K562 (cell line): Measurements from ENCODE around the gene TM2D3. TPM values are rescaled to one million over a fixed set of nuclear protein-coding genes. Genes with fewer than 3 reads are reported as not detected.

Experiments
- ATAC-seq: fragments of 200-7000 bp; cut with Tn5 transposase; 3 replicates; pipeline ENCODE4 v1.9.1; 2020; ENCODE audit warnings: moderate library complexity
- BruUV-seq: library from RNA; stranded (reverse); fragments of 400-500 nt; replicated peaks from 2 replicates; lab custom pipeline; 2021; lab: Mats Ljungman, UMichigan
- CTCF ChIA-PET: fragments of 300-600 bp; formaldehyde crosslinking; extraction: SDS; loops from one replicate; lab custom pipeline; 2021; ENCODE audit warnings: low intra/inter-chr PET ratio; lab: Yijun Ruan, JAX
- POLR2A ChIA-PET: fragments of 300-600, 350-650 bp; sonication (Branson Sonifier 250); formaldehyde crosslinking; extraction: SDS; loops from one replicate; lab custom pipeline; 2021; ENCODE audit warnings: antibody characterized with exemption, inconsistent platforms; lab: Yijun Ruan, JAX
- DNase-seq, 4 experiments: peaks; one replicate each; pipeline versions ENCODE4 v3.0.0 to v3.0.0-alpha.2; 2011 to 2018; ENCODE audit warnings: low spot score in 3 of 4, mixed read lengths in 3 of 4; ENCODE audit errors: extremely low read depth in 1 of 4
- FAIRE-seq: peaks from 2 replicates; lab custom pipeline; 2011; peaks lifted over from hg19 to GRCh38; lab: Jason Lieb, UNC
- H2AFZ ChIP-seq: 2 replicates; pipeline ENCODE4 v1.6.0; 2011; ENCODE audit warnings: low read depth, low read length, control low read depth, inconsistent platforms
- H3K27ac ChIP-seq: fragments of 200-600 bp; 3 replicates; pipeline ENCODE4 v1.8.0; 2011; ENCODE audit warnings: low read depth, mild to moderate bottlenecking, control low read depth, inconsistent platforms, low read length, moderate library complexity, mixed read lengths; ENCODE audit errors: extremely low read depth
- H3K27me3 ChIP-seq, 2 experiments: fragments of 300-600 bp in 1 of 2; 2 replicates in 1 of 2; 3 replicates in 1 of 2; pipeline versions ENCODE4 v1.6.0 to v1.8.0; 2011; ENCODE audit warnings: inconsistent platforms in 2 of 2, low read length in 2 of 2, mild to moderate bottlenecking in 1 of 2, mixed read lengths in 1 of 2, moderate library complexity in 1 of 2; ENCODE audit not compliant: control insufficient read depth in 2 of 2, insufficient read depth in 2 of 2
- H3K36me3 ChIP-seq: fragments of 300-600 bp; 3 replicates; pipeline ENCODE4 v1.8.0; 2011; ENCODE audit warnings: mild to moderate bottlenecking, low read length, inconsistent platforms; ENCODE audit not compliant: control insufficient read depth, insufficient read depth
- H3K4me1 ChIP-seq, 2 experiments: fragments of 200-600 bp in 1 of 2; replicated peaks in 1 of 2; 2 replicates in 1 of 2; 3 replicates in 1 of 2; pipeline versions ENCODE4 v1.5.1 to v1.8.0; 2011; ENCODE audit warnings: inconsistent platforms in 2 of 2, low read length in 2 of 2, mild to moderate bottlenecking in 1 of 2, mixed read lengths in 1 of 2, moderate library complexity in 1 of 2; ENCODE audit not compliant: control insufficient read depth in 2 of 2, insufficient read depth in 2 of 2
- H3K4me2 ChIP-seq: 2 replicates; pipeline ENCODE4 v1.6.1; 2011; ENCODE audit warnings: low read length, control low read depth, inconsistent platforms, mixed read lengths; ENCODE audit not compliant: insufficient read depth
- H3K4me3 ChIP-seq: fragments of 200-600 bp; sonication (generic), shearing (Covaris generic); 2 replicates; pipeline ENCODE4 v1.5.1; 2016; ENCODE audit warnings: control low read depth, inconsistent platforms
- H3K79me2 ChIP-seq: fragments of 200-600 bp; 3 replicates; pipeline ENCODE4 v1.8.0; 2011; ENCODE audit warnings: low read length, inconsistent platforms; ENCODE audit not compliant: control insufficient read depth, insufficient read depth
- H3K9ac ChIP-seq, 2 experiments: 2 replicates each; pipeline versions ENCODE4 v1.6.0 to v1.6.1; 2011; ENCODE audit warnings: low read depth in 2 of 2, low read length in 2 of 2, control low read depth in 1 of 2, inconsistent platforms in 1 of 2, mild to moderate bottlenecking in 1 of 2, mixed read lengths in 1 of 2; ENCODE audit not compliant: insufficient read depth in 1 of 2
- H3K9me1 ChIP-seq: one replicate; pipeline ENCODE4 v1.6.0; 2011; ENCODE audit warnings: inconsistent platforms, mild to moderate bottlenecking, low read length, moderate library complexity; ENCODE audit not compliant: control insufficient read depth, insufficient read depth
- H3K9me3 ChIP-seq: replicated peaks from 2 replicates; pipeline ENCODE4 v1.5.1; 2011; ENCODE audit warnings: low read depth, low read length, inconsistent platforms; ENCODE audit not compliant: control insufficient read depth, insufficient read depth
- H4K20me1 ChIP-seq: replicated peaks from 2 replicates; pipeline ENCODE4 v1.6.1; 2011; ENCODE audit warnings: low read length, inconsistent platforms, mixed read lengths; ENCODE audit not compliant: control insufficient read depth, insufficient read depth
- BCOR ChIP-seq: fragments of 450-650 bp; IDR thresholded peaks from 2 replicates; pipeline ENCODE4 v1.6.1; 2016
- CBFA2T3 ChIP-seq: fragments of 450-650 bp; IDR thresholded peaks from 2 replicates; pipeline ENCODE4 v1.6.1; 2017
- FOXM1 ChIP-seq, 2 experiments: fragments of 450-650 bp in 1 of 2; sonication (generic) in 1 of 2; formaldehyde crosslinking in 1 of 2; IDR thresholded peaks; 2 replicates each; pipeline versions ENCODE4 v1.6.1 to v1.9.0; 2017 to 2022; ENCODE audit warnings: low read depth in 2 of 2, mild to moderate bottlenecking in 2 of 2, missing genetic modification reagents in 1 of 2, moderate library complexity in 1 of 2
- GTF2A2 ChIP-seq: IDR thresholded peaks from 2 replicates; pipeline ENCODE4 v1.6.1; 2016; ENCODE audit warnings: mild to moderate bottlenecking, missing genetic modification characterization, missing compliant biosample characterization
- HDAC8 ChIP-seq: fragments of 450-650 bp; IDR thresholded peaks from 2 replicates; pipeline ENCODE4 v1.6.1; 2016; ENCODE audit warnings: mild to moderate bottlenecking, missing genetic modification characterization, moderate library complexity, missing compliant biosample characterization
- MEIS2 ChIP-seq: fragments of 450-650 bp; IDR thresholded peaks from 2 replicates; pipeline ENCODE4 v1.6.1; 2014; ENCODE audit warnings: mild to moderate bottlenecking; ENCODE audit not compliant: partially characterized antibody
- PHTF2 ChIP-seq: fragments of 250-450 bp; sonication (Bioruptor Pico); IDR thresholded peaks from 2 replicates; pipeline ENCODE4 v1.5.0; 2021; ENCODE audit warnings: mild to moderate bottlenecking
- RBFOX2 ChIP-seq: fragments of 200-400 bp; formaldehyde crosslinking; IDR thresholded peaks from 2 replicates; pipeline ENCODE4 v1.6.1; 2017; ENCODE audit warnings: low read depth, mild to moderate bottlenecking, low read length, moderate library complexity
- ZFX ChIP-seq: sonication (generic); formaldehyde crosslinking; IDR thresholded peaks from 2 replicates; pipeline ENCODE4 v1.8.0; 2022; ENCODE audit warnings: mild to moderate bottlenecking, missing genetic modification reagents, moderate library complexity
- ZKSCAN3 ChIP-seq: fragments of 250-450 bp; sonication (Bioruptor Pico); IDR thresholded peaks from 2 replicates; pipeline ENCODE4 v1.4.0; 2020
- ZNF408 ChIP-seq: fragments of 250-450 bp; sonication (Bioruptor Pico); IDR thresholded peaks from 2 replicates; pipeline ENCODE4 v1.4.0; 2020; ENCODE audit warnings: low read depth, mild to moderate bottlenecking, moderate library complexity
- ZNF551 ChIP-seq: fragments of 250-450 bp; sonication (Bioruptor Pico); IDR thresholded peaks from 2 replicates; pipeline ENCODE4 v1.5.0; 2021; ENCODE audit warnings: mild to moderate bottlenecking, moderate library complexity
- WGBS: fragments of 100-300 bp; shearing (Covaris generic); methylation state at CpG from one replicate; pipeline ENCODE4 v1.1.6; 2016; ENCODE audit warnings: low coverage, mixed read lengths; ENCODE audit not compliant: insufficient coverage; ENCODE audit errors: missing lambda C conversion rate; 5-methylcytosine and 5-hydroxymethylcytosine counted together
- in situ Hi-C: fragments of 300-500 bp; cut with MboI; formaldehyde crosslinking; loops from 4 replicates; pipeline ENCODE4 v1.15.0; 2018; ENCODE audit warnings: inconsistent platforms, mixed read lengths
- intact Hi-C: fragments of 100-400 bp; cut with micrococcal nuclease; formaldehyde crosslinking; loops from 2 replicates; pipeline ENCODE4 v1.14.2; 2022
- polyA plus RNA-seq, 8 experiments: library from polyadenylated mRNA; depleted of rRNA in 4 of 8; stranded (reverse) in 5 of 8; unstranded in 3 of 8; fragments of >200 nt; fragmentation: Nextera tagmentation in 2 of 8; fragmentation: Illumina TruSeq in 1 of 8; extraction: Ambion mirVana in 2 of 8; extraction: Trizol in 1 of 8; gene quantifications; 2 replicates each; pipeline versions ENCODE4 v1.2.1 to v1.2.3, GENCODE V29; 2011 to 2014; ENCODE audit warnings: inconsistent platforms in 1 of 8, missing spikeins in 1 of 8
- total RNA-seq, 7 experiments: library from RNA; depleted of rRNA in 6 of 7; stranded (reverse); fragments of >200 nt in 6 of 7; fragmentation: Illumina TruSeq in 2 of 7; extraction: Trizol in 2 of 7; gene quantifications; 2 replicates each; pipeline versions ENCODE4 v1.2.1 to v1.2.3, GENCODE V29; 2011 to 2021; ENCODE audit warnings: low replicate concordance in 1 of 7
- TF ChIP-seq, protein P1 (sequence below): fragments of 250-450 bp; sonication (Bioruptor Pico); IDR thresholded peaks from 2 replicates; pipeline ENCODE4 v1.9.0; 2021; ENCODE audit warnings: mild to moderate bottlenecking, inconsistent platforms
- TF ChIP-seq, protein P2 (sequence below), 2 experiments: fragments of 450-650 bp; formaldehyde crosslinking in 1 of 2; IDR thresholded peaks; 2 replicates each; pipeline versions ENCODE4 v1.4.0 to v1.6.1; 2014 to 2020; ENCODE audit warnings: mild to moderate bottlenecking in 2 of 2, borderline replicate concordance in 1 of 2, low read depth in 1 of 2

TM2D3 gene
- total and polyA plus RNA-seq, 9 of the 15 experiments (the other 6 are each of a cell fraction or from before 2014, with no cell fraction given), result 16.5 to 67.9 (median 31.3) TPM

DNA sequence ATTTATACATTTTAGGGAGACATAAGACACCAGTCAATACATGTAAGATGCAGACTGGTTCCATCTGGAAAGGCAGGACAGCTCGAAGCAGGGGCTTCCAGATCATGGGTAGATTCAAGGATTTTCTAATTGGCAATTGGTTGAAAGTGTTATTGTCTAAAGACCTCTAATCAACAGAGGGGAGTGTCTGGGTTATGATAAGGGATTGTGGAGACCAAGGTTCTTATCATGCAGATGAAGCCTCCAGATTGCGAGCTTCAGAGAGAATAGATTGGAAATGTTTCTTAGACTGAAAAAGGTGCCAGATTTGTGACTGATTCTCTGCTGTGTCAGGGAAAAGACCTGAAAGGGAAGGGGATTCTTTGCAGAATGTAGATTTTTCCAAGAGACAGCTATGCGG, 15.1 kb downstream of the TM2D3 start:
- BruUV-seq, result no TSS peak
- no peak overlapping the region for H2AFZ ChIP-seq
- no peak overlapping the region for H3K27ac ChIP-seq
- no peaks in the 10 kb centered on the region for H4K20me1 ChIP-seq
- DNase-seq (no peak), ATAC-seq (no peak), FAIRE-seq (no peak)
- H3K27me3 ChIP-seq, result no peaks in the 10 kb centered on the region
- ChIA-PET CTCF (no interaction called here), POLR2A (interaction anchor here (1.1 to 1.2 kb wide), 2 partner anchors 13 to 344 kb away, joined by 3 read pairs; no protein-coding TSS in a partner anchor)
- in situ Hi-C loops, result no loop called here
- peaks cover 23% of the 10 kb centered on the region for H3K36me3 ChIP-seq
- H3K4me3 ChIP-seq, result no peak overlapping the region
- 12% methylated on average over 3 of the region's 3 CpGs for WGBS
- intact Hi-C loops, result no loop called here
- H3K9me3 ChIP-seq, result no peaks in the 10 kb centered on the region
- no peaks in the 10 kb centered on the region for H3K79me2 ChIP-seq
- H3K4me1 ChIP-seq, result no peaks in the 10 kb centered on the region; a peak in 1 of 5 replicates
- H3K4me2 ChIP-seq, result no peak overlapping the region
- no peaks in the 10 kb centered on the region for H3K9me1 ChIP-seq
- H3K9ac ChIP-seq, result no peak overlapping the region
- TF ChIP-seq PHTF2 (CRISPR knock-in tag), result no peak
- TF ChIP-seq ZNF408 (CRISPR knock-in tag), result no peak
- no peak for TF ChIP-seq ZFX (CRISPR knock-in tag)
- TF ChIP-seq, protein P1, sequence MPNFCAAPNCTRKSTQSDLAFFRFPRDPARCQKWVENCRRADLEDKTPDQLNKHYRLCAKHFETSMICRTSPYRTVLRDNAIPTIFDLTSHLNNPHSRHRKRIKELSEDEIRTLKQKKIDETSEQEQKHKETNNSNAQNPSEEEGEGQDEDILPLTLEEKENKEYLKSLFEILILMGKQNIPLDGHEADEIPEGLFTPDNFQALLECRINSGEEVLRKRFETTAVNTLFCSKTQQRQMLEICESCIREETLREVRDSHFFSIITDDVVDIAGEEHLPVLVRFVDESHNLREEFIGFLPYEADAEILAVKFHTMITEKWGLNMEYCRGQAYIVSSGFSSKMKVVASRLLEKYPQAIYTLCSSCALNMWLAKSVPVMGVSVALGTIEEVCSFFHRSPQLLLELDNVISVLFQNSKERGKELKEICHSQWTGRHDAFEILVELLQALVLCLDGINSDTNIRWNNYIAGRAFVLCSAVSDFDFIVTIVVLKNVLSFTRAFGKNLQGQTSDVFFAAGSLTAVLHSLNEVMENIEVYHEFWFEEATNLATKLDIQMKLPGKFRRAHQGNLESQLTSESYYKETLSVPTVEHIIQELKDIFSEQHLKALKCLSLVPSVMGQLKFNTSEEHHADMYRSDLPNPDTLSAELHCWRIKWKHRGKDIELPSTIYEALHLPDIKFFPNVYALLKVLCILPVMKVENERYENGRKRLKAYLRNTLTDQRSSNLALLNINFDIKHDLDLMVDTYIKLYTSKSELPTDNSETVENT (CRISPR knock-in tag), result no peak
- TF ChIP-seq GTF2A2 (tag), result no peak
- peak; percentile 31; the same call in 1 of the 2 replicates for TF ChIP-seq FOXM1 (IDR thresholded peaks at IDR 0.05; ENCODE audit: low read depth)
- TF ChIP-seq FOXM1 (CRISPR knock-in tag; IDR thresholded peaks at IDR 0.05; ENCODE audit: low read depth), result no peak
- TF ChIP-seq BCOR, result no peak
- no peak for TF ChIP-seq HDAC8 (tag)
- TF ChIP-seq CBFA2T3, result peak; percentile 50; the same call in 1 of the 2 replicates
- TF ChIP-seq RBFOX2, result no peak
- no peak for TF ChIP-seq MEIS2
- no peak for TF ChIP-seq ZKSCAN3 (CRISPR knock-in tag)
- TF ChIP-seq ZNF551 (CRISPR knock-in tag), result no peak
- TF ChIP-seq, protein P2, sequence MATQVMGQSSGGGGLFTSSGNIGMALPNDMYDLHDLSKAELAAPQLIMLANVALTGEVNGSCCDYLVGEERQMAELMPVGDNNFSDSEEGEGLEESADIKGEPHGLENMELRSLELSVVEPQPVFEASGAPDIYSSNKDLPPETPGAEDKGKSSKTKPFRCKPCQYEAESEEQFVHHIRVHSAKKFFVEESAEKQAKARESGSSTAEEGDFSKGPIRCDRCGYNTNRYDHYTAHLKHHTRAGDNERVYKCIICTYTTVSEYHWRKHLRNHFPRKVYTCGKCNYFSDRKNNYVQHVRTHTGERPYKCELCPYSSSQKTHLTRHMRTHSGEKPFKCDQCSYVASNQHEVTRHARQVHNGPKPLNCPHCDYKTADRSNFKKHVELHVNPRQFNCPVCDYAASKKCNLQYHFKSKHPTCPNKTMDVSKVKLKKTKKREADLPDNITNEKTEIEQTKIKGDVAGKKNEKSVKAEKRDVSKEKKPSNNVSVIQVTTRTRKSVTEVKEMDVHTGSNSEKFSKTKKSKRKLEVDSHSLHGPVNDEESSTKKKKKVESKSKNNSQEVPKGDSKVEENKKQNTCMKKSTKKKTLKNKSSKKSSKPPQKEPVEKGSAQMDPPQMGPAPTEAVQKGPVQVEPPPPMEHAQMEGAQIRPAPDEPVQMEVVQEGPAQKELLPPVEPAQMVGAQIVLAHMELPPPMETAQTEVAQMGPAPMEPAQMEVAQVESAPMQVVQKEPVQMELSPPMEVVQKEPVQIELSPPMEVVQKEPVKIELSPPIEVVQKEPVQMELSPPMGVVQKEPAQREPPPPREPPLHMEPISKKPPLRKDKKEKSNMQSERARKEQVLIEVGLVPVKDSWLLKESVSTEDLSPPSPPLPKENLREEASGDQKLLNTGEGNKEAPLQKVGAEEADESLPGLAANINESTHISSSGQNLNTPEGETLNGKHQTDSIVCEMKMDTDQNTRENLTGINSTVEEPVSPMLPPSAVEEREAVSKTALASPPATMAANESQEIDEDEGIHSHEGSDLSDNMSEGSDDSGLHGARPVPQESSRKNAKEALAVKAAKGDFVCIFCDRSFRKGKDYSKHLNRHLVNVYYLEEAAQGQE (IDR thresholded peaks at IDR 0.05; ENCODE audit: borderline replicate concordance), result 0 out of 2 replicates have a peak, but pooled peaks have one; percentile 11
- TF ChIP-seq, protein P2 (CRISPR knock-in tag; IDR thresholded peaks at IDR 0.05; ENCODE audit: low read depth), result no peak
